Colonic mucosa (tissue), 4 donors: ENCODE measurements around the gene IQCM. TPM values are rescaled to one million over a fixed set of nuclear protein-coding genes. Genes with fewer than 3 reads are reported as not detected.

Source experiments
- DNase-seq: peaks from one replicate; pipeline ENCODE4 v3.0.0-alpha.2; 2020
- H3K27ac ChIP-seq: fragments of 200-600 bp; one replicate; pipeline ENCODE4 v1.8.0; 2021
- H3K27me3 ChIP-seq: fragments of 200-600 bp; one replicate; pipeline ENCODE4 v1.8.0; 2021
- H3K36me3 ChIP-seq: fragments of 200-600 bp; one replicate; pipeline ENCODE4 v1.8.0; 2021
- H3K4me1 ChIP-seq: fragments of 200-600 bp; one replicate; pipeline ENCODE4 v1.8.0; 2021; ENCODE audit warnings: mild to moderate bottlenecking
- H3K4me3 ChIP-seq: fragments of 200-600 bp; one replicate; pipeline ENCODE4 v1.8.0; 2021
- H3K9ac ChIP-seq, 2 donors: one replicate each; pipeline ENCODE4 v1.7.0; 2013; ENCODE audit warnings: control low read depth in 2 of 2, low read depth in 2 of 2, low read length in 2 of 2
- H3K9me3 ChIP-seq: fragments of 200-600 bp; one replicate; pipeline ENCODE4 v1.8.0; 2021
- CTCF ChIP-seq: fragments of 200-600 bp; IDR thresholded peaks from one replicate; pipeline ENCODE4 v1.8.0; 2022; ENCODE audit warnings: antibody characterized with exemption, mild to moderate bottlenecking
- intact Hi-C: fragments of 100-400 bp; cut with DNase I; formaldehyde crosslinking; loops from one replicate; pipeline ENCODE4 v1.14.1; 2022
- total RNA-seq, 2 donors: library from RNA; stranded (reverse); fragmentation: NEBNext Ultra II Directional in 1 of 2; extraction: Animal tissue kit (Norgen Biotek cat#: 25700) in 1 of 2; gene quantifications; one replicate each; pipeline ENCODE4 v1.2.1, GENCODE V29; 2021
- donor health status: healthy.
- donor health status: DM: no; HTN: no; CAD: no.
- donor health status: DM: no; HTN: no; CAD: no.

The IQCM gene
- total RNA-seq, 2 donors from 2014 or later = 3.4 to 5.2 TPM

- H3K4me1 ChIP-seq = no peaks in the 10 kb centered on the region
- intact Hi-C loops = no loop called here
- H3K9ac ChIP-seq = no peak overlapping the region
- H3K9me3 ChIP-seq = no peaks in the 10 kb centered on the region
- H3K4me3 ChIP-seq = no peak overlapping the region
- no peaks in the 10 kb centered on the region for H3K36me3 ChIP-seq
- H3K27ac ChIP-seq = peak overlapping the region; percentile 9
- TF ChIP-seq CTCF = no peak
- DNase-seq = no peak
- no peaks in the 10 kb centered on the region for H3K27me3 ChIP-seq
These were observed 107.0 kb downstream of the IQCM start for GRCh38 chr4:149708513-149709130.

- TF ChIP-seq CTCF = no peak
- no peaks in the 10 kb centered on the region for H3K4me1 ChIP-seq
- no peaks in the 10 kb centered on the region for H3K36me3 ChIP-seq
- no peak overlapping the region for H3K9ac ChIP-seq
- H3K27ac ChIP-seq = no peak overlapping the region
- H3K9me3 ChIP-seq = no peaks in the 10 kb centered on the region
- no peak overlapping the region for H3K4me3 ChIP-seq
- H3K27me3 ChIP-seq = no peaks in the 10 kb centered on the region
- DNase-seq = no peak
- intact Hi-C loops = no loop called here
These were observed 107.8 kb downstream of the IQCM start for GRCh38 chr4:149707862-149708261.

DNA sequence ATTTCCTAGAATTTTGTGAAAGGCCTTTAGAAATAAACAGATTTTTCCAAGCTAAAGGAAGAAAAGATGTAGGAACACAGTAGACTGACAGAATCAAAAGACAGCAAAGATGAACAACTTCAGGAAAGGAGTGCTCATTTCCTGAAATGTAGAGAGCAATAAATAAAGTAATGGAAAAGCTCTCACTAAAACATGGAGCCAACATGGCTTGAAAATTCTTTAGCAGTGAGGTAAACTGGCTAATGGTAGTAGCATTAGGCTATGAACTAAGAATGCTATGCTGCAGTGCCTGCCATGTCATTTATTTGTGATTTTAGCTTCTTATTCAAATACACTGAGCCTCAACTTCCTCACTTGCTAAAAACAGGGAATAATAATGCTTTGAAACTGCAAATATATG, 108.7 kb downstream of the IQCM start:
- H3K27ac ChIP-seq = no peak overlapping the region
- no peaks in the 10 kb centered on the region for H3K27me3 ChIP-seq
- no peaks in the 10 kb centered on the region for H3K9me3 ChIP-seq
- intact Hi-C loops = no loop called here
- H3K4me3 ChIP-seq = no peak overlapping the region
- no peak overlapping the region for H3K9ac ChIP-seq
- no peak for TF ChIP-seq CTCF
- DNase-seq = no peak
- H3K36me3 ChIP-seq = no peaks in the 10 kb centered on the region
- no peaks in the 10 kb centered on the region for H3K4me1 ChIP-seq

- H3K9me3 ChIP-seq = no peaks in the 10 kb centered on the region
- no peak for DNase-seq
- H3K9ac ChIP-seq = no peak overlapping the region
- no peaks in the 10 kb centered on the region for H3K4me1 ChIP-seq
- no peak for TF ChIP-seq CTCF
- intact Hi-C loops = no loop called here
- H3K36me3 ChIP-seq = no peaks in the 10 kb centered on the region
- H3K27ac ChIP-seq = no peak overlapping the region
- H3K27me3 ChIP-seq = no peaks in the 10 kb centered on the region
- H3K4me3 ChIP-seq = no peak overlapping the region
These were observed 113.0 kb downstream of the IQCM start for GRCh38 chr4:149702414-149703293.

DNA sequence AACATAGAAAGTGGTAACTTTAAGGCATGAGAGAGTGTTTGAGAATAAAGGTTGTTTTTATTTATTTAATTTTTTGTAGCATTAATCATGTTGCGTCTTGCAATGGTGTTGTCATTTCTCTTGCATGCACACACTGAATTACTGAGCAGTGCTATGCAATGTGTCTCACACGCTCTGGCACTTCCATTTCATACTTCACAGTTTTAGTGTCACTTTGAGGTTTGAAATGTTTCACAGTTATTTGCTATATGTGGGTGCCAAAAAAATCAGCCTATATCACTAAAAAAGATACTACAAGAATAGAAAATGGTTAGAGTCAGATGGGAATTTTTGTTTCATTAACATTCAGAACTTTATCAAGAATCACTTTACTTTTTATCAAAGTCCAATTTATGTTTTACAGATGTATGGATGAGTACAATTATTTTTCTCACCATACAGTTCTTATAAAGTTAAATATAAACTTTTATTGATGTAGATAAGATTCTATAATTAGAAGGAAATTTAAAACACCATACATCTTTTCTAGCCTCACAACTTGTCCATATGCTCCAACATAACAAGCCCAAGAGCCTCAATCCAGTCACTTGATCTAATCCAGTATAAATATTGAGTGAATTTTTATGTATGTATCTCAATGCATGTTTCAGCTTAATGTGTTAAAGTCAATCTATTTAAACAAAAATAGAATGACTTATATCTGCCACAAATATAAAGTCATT, 114.0 kb downstream of the IQCM start:
- Histone ChIP-seq H3K9me3 (no peaks in the 10 kb centered on the region), H3K9ac (no peak overlapping the region), H3K36me3 (no peaks in the 10 kb centered on the region), H3K4me3 (no peak overlapping the region), H3K4me1 (no peaks in the 10 kb centered on the region), H3K27me3 (no peaks in the 10 kb centered on the region), H3K27ac (no peak overlapping the region)
- DNase-seq = no peak
- intact Hi-C loops = no loop called here
- no peak for TF ChIP-seq CTCF
